Endodermal cell (in vitro differentiated cells): ENCODE data around the gene HNMT. TPM values are rescaled to one million over a fixed set of nuclear protein-coding genes. Genes with fewer than 3 reads are reported as not detected.
"Not testable (repeated sequence)": the region's sequence is repeated elsewhere in the genome, so short reads cannot be mapped to it uniquely, and the experiment has no call there.

Source experiments
- DNase-seq: peaks from one replicate; pipeline ENCODE4 v3.0.0-alpha.2; 2017
- H3K27ac ChIP-seq: 2 replicates; pipeline ENCODE4 v1.5.1; 2013; ENCODE audit warnings: mild to moderate bottlenecking, low read depth, low read length, moderate library complexity
- H3K27me3 ChIP-seq: 2 replicates; pipeline ENCODE4 v1.6.1; 2013; ENCODE audit warnings: mild to moderate bottlenecking, low read length, moderate library complexity; ENCODE audit not compliant: insufficient read depth, control insufficient read depth, poor library complexity, severe bottlenecking
- H3K36me3 ChIP-seq: 2 replicates; pipeline ENCODE4 v1.7.0; 2013; ENCODE audit warnings: mild to moderate bottlenecking, low read length, moderate library complexity; ENCODE audit not compliant: control insufficient read depth, insufficient read depth
- H3K4me1 ChIP-seq: one replicate; pipeline ENCODE4 v1.7.0; 2013; ENCODE audit warnings: low read length; ENCODE audit not compliant: control insufficient read depth, insufficient read depth
- H3K4me3 ChIP-seq: 2 replicates; pipeline ENCODE4 v1.5.1; 2013; ENCODE audit warnings: mild to moderate bottlenecking, low read length, moderate library complexity
- H3K9ac ChIP-seq: 2 replicates; pipeline ENCODE4 v1.6.1; 2013; ENCODE audit warnings: mild to moderate bottlenecking, low read length, moderate library complexity; ENCODE audit not compliant: poor library complexity, severe bottlenecking; ENCODE audit errors: extremely low read depth
- H3K9me3 ChIP-seq: 2 replicates; pipeline ENCODE4 v1.6.1; 2013; ENCODE audit warnings: mild to moderate bottlenecking, low read length, moderate library complexity; ENCODE audit not compliant: control insufficient read depth
- H3K27ac Mint-ChIP-seq: 2 replicates; pipeline ENCODE4 v1.8.0; 2020; ENCODE audit warnings: mixed read lengths
- H3K27me3 Mint-ChIP-seq: 2 replicates; pipeline ENCODE4 v1.8.0; 2021; ENCODE audit warnings: mild to moderate bottlenecking, mixed read lengths; ENCODE audit not compliant: insufficient read depth
- H3K36me3 Mint-ChIP-seq: 2 replicates; pipeline ENCODE4 v1.8.0; 2020; ENCODE audit warnings: low read depth, mixed read lengths
- H3K4me1 Mint-ChIP-seq: 2 replicates; pipeline ENCODE4 v1.8.0; 2020; ENCODE audit warnings: mixed read lengths
- H3K4me3 Mint-ChIP-seq: 2 replicates; pipeline ENCODE4 v1.8.0; 2020; ENCODE audit warnings: mild to moderate bottlenecking, moderate library complexity, mixed read lengths
- H3K9me3 Mint-ChIP-seq: 2 replicates; pipeline ENCODE4 v1.8.0; 2020; ENCODE audit warnings: mild to moderate bottlenecking, mixed read lengths
- CTCF ChIP-seq: fragments of 200-600 bp; sonication (generic); conservative IDR thresholded peaks from 2 replicates; pipeline ENCODE4 v1.5.0; 2021; ENCODE audit warnings: antibody characterized with exemption, mild to moderate bottlenecking
- WGBS, 2 experiments: methylation state at CpG; one replicate each; pipeline versions ENCODE4 v1.1.5 to v1.1.7; 2013; ENCODE audit warnings: missing lambda C conversion rate in 2 of 2, mixed read lengths in 1 of 2; ENCODE audit not compliant: insufficient coverage in 1 of 2, insufficient read length in 1 of 2; 5-methylcytosine and 5-hydroxymethylcytosine counted together
- total RNA-seq, 2 donors: library from RNA; stranded (reverse); fragmentation: NEBNext Ultra II Directional in 1 of 2; extraction: Animal tissue kit (Norgen Biotek cat#: 25700) in 1 of 2; gene quantifications; 2 replicates in 1 of 2; 3 replicates in 1 of 2; pipeline ENCODE4 v1.2.1, GENCODE V29; 2021

Gene HNMT
- total RNA-seq, 2 donors from 2014 or later, result 10.6 to 18.0 TPM

DNA sequence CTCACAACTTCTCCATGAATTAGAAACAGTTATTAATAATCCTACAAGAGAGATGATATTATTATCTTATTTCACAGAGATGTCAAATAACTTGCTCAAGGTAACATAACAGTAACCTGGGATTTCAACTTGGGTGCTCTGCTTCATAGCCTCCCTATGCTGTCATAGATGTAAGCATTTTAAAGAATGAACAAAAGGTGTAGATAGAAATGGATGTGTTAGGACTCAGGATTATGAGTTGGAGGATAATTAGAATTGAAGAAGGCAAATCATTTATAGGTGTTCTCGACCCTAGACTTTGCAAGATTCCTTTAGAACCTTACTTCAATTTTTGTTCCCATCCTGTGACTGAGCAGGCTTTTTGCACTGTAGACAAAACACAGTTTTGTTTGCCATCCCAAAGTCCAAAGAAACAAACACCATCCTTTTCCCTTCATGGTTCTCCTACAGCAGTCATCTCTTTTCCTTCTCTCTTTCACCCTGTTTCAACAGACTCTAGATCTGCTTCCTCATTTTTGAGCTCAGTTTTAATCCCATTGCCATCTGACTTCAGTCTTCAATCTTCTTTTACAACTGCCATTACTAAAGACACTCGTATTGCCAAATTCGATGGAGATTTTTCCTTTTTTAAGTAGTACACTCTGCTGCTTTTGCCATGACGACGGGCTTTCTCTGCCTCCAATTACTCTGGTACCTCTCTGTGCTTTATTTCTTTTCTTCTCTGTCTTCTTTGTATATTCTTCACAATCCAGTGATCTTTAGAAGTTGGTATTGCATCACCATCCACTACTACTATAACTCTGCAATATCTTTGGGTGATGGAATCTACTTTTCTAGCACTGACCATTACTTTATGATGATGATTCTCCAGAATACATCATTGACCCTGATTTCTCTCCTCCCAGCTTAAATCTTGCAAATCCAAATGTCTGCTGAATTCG lies 4.5 kb downstream of the HNMT start:
- Histone ChIP-seq H3K9me3 (peaks cover 5% of the 10 kb centered on the region), H3K36me3 (no peaks in the 10 kb centered on the region), H3K9ac (no peak overlapping the region), H3K27me3 (no peaks in the 10 kb centered on the region), H3K4me1 (peaks cover under 1% of the 10 kb centered on the region), H3K4me3 (no peak overlapping the region), H3K27ac (no peak overlapping the region)
- H3K27ac Mint-ChIP-seq, result no peak overlapping the region
- TF ChIP-seq CTCF, result no peak
- H3K36me3 Mint-ChIP-seq, result peaks cover 8% of the 10 kb centered on the region
- H3K9me3 Mint-ChIP-seq, result no peaks in the 10 kb centered on the region
- H3K27me3 Mint-ChIP-seq, result no peaks in the 10 kb centered on the region
- DNase-seq, result no peak
- no peak overlapping the region for H3K4me3 Mint-ChIP-seq
- 89 to 92% methylated on average over 5 to 6 of the region's 6 CpGs for WGBS, 2 experiments
- peaks cover 14% of the 10 kb centered on the region for H3K4me1 Mint-ChIP-seq

GRCh38 chr2:137969418-137969765 lies 5.1 kb downstream of the HNMT start:
- no peak overlapping the region for H3K4me3 ChIP-seq
- no peak for TF ChIP-seq CTCF
- H3K36me3 ChIP-seq, result no peaks in the 10 kb centered on the region
- H3K27ac Mint-ChIP-seq, result no peak overlapping the region
- H3K4me1 Mint-ChIP-seq, result peaks cover 15% of the 10 kb centered on the region
- H3K27me3 Mint-ChIP-seq, result no peaks in the 10 kb centered on the region
- no peak overlapping the region for H3K4me3 Mint-ChIP-seq
- H3K27ac ChIP-seq, result no peak overlapping the region
- H3K9ac ChIP-seq, result no peak overlapping the region
- H3K36me3 Mint-ChIP-seq, result peaks cover 8% of the 10 kb centered on the region
- no peak for DNase-seq
- no peaks in the 10 kb centered on the region for H3K27me3 ChIP-seq
- no peaks in the 10 kb centered on the region for H3K4me1 ChIP-seq
- WGBS, 2 experiments, result 100% methylated on average over 1 of the region's 1 CpG; no CpG with 5 or more reads in 1 of the 2 experiments
- H3K9me3 ChIP-seq, result peaks cover 5% of the 10 kb centered on the region
- H3K9me3 Mint-ChIP-seq, result no peaks in the 10 kb centered on the region

- Mint-ChIP-seq H3K27me3 (no peaks in the 10 kb centered on the region), H3K4me3 (no peak overlapping the region), H3K27ac (no peak overlapping the region), H3K9me3 (no peaks in the 10 kb centered on the region), H3K4me1 (peaks cover 19% of the 10 kb centered on the region), H3K36me3 (peaks cover 8% of the 10 kb centered on the region)
- TF ChIP-seq CTCF, result no peak
- H3K4me1 ChIP-seq, result no peaks in the 10 kb centered on the region
- no peak overlapping the region for H3K4me3 ChIP-seq
- H3K9me3 ChIP-seq, result peaks cover 5% of the 10 kb centered on the region
- WGBS, 2 experiments, result 100% methylated on average over 1 of the region's 1 CpG; no CpG with 5 or more reads in 1 of the 2 experiments
- no peaks in the 10 kb centered on the region for H3K36me3 ChIP-seq
- no peaks in the 10 kb centered on the region for H3K27me3 ChIP-seq
- H3K9ac ChIP-seq, result no peak overlapping the region
- no peak overlapping the region for H3K27ac ChIP-seq
- DNase-seq, result no peak
Measured at GRCh38 chr2:137969876-137970275, 5.6 kb downstream of the HNMT start.

- H3K27ac Mint-ChIP-seq, H3K36me3 Mint-ChIP-seq, H3K4me3 Mint-ChIP-seq, H3K36me3 ChIP-seq, DNase-seq, H3K9ac ChIP-seq, H3K27ac ChIP-seq, H3K9me3 ChIP-seq, H3K27me3 Mint-ChIP-seq, H3K27me3 ChIP-seq, H3K4me1 ChIP-seq, H3K9me3 Mint-ChIP-seq, H3K4me3 ChIP-seq: not testable (repeated sequence)
- 90 to 94% methylated on average over 2 to 3 of the region's 3 CpGs for WGBS, 2 experiments
- peaks cover 24% of the 10 kb centered on the region for H3K4me1 Mint-ChIP-seq
Measured at GRCh38 chr2:137971259-137971658, 7.0 kb downstream of the HNMT start.
